GM19463 (cell line): ENCODE measurements around the gene ANKMY2.
"Not testable (repeated sequence)": the region's sequence is repeated elsewhere in the genome, so short reads cannot be mapped to it uniquely, and the experiment has no call there.

Experiments used
- ATAC-seq: cut with Tn5 transposase; IDR thresholded peaks from one replicate; pipeline ENCODE4 v1.9.1; 2021; ENCODE audit warnings: mild to moderate bottlenecking, moderate library complexity; ENCODE audit not compliant: unreplicated experiment

The ANKMY2 gene

DNA sequence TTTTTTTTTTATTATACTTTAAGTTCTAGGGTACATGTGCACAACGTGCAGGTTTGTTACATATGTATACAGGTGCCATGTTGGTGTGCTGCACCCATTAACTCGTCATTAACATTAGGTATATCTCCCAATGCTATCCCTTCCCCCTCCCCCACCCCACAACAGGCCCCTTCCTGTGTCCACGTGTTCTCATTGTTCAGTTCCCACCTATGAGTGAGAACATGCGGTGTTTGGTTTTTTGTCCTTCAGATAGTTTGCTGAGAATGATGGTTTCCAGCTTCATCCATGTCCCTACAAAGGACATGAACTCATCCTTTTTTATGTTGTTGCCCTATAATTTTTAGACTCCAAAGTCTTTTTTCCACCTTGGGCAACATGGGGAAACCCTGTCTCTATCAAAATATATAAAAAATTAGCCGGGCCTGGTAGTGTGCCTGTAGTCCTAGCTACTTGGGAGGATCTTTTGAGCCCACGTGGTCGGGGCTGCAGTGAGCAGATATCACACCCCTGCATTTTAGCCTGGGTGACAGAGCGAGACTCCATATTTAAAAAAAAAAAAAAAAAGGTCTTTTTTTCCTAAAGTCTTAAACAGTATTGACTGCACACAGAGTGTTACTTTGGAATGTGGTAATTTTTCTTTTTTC lies 14.4 kb upstream of the ANKMY2 start:
- not testable (repeated sequence) for ATAC-seq

DNA sequence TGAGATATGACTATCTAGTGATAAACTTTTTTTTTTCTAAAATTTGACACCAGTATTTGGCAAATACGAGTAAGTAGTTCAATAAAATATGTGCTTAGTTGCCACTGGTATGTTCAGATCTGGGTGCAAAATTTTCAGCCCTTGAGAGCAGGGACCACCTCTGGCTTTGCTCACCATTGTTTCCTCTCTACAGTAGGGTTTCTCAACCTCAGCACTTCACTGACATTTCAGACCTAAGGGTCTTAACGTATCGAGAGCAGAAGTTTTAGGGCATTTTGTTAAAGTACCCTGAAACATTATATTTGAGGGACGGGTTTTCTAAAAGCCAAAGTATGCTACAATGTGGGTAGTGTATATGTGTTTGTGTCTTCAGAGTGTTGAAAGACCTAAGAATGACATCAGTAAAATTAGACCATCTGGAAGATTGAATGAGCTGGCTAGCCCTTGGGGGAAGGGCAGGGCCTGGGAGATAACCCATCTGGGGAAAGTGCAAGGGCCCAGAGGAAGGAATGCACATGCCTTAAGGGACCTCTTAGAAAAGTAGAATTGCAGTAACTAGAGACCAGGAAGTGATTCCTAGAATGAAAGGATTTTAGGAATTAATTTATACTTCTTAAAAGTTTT lies 12.2 kb upstream of the ANKMY2 start:
- ATAC-seq, result no peak

GRCh38 chr7:16656141-16656540 lies 10.6 kb upstream of the ANKMY2 start:
- no peak for ATAC-seq

- ATAC-seq, result no peak
These were observed 9.8 kb upstream of the ANKMY2 start for GRCh38 chr7:16655394-16655793.

DNA sequence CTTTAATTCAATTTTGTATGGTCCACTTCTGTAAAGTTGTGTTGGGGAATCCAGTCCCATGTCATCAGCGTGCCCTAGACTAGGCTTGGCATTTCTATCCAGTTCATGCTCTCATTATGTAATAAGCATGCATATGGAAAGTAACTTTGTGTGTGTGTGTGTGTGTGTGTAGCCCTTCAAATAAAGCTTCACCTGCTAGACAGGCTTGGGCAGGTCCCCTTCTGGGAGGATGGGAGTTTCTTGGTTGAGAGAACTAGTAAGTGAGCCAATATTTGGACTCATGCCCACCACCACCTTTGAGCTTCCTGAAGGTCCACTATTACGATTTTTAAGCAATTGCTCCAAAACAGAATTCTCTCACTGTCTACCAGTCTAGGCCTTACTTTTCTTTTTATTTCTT lies 7.3 kb upstream of the ANKMY2 start:
- no peak for ATAC-seq

- ATAC-seq, result no peak
These were observed 6.7 kb upstream of the ANKMY2 start for GRCh38 chr7:16652240-16652583.

- ATAC-seq, result no peak
These were observed 6.1 kb upstream of the ANKMY2 start for GRCh38 chr7:16651396-16652239.

- ATAC-seq, result no peak
These were observed 4.7 kb upstream of the ANKMY2 start for GRCh38 chr7:16650266-16650665.

- no peak for ATAC-seq
These were observed 3.6 kb upstream of the ANKMY2 start for GRCh38 chr7:16649196-16649595.

DNA sequence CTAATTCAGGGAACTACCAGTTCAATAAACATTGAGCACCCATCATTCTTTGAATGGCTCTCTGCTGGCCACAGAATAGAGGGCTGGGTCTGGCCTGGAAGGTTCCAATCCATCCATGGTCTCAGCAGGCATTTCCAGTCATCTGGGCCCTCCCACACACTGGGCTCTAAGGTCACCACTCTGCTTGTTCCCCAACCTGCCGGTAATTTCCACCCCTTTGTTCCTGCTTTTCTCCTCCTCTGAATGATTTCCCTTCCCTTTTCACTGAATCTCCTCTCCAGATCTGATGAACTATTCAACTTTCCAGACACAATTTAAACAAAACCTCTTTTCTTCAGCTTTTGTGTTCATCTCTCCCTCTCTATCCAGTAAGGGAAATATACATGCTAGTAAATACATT lies 3.0 kb upstream of the ANKMY2 start:
- ATAC-seq, result no peak

DNA sequence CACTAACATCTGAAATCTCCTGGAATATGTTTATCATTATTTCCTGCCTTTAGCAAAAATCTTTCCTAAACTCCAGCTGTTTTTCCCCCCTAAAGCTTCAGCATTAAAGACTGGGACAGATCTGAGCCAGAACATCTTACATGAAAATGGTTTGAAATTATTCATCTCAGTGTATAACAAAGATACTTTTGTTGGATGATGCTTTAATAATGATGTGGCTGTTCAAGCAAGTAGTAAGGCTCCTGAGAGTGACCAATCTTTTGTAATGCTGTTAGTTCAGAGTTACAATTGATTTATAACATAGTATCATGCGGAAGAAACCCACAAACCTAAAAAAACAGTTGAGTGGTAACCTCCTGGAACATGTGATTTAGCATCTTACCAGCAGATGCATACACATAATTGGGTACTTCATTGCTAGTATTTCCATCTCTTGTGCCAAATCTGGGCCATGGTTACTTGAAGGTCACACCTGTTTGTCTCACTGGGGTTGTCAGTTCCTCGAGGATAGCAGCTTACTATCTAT lies 1.9 kb upstream of the ANKMY2 start:
- no peak for ATAC-seq

GRCh38 chr7:16646472-16647072 lies 1.0 kb upstream of the ANKMY2 start:
- no peak for ATAC-seq

- ATAC-seq, result no peak
These were observed 640 bp downstream of the ANKMY2 start for GRCh38 chr7:16644636-16645592.

DNA sequence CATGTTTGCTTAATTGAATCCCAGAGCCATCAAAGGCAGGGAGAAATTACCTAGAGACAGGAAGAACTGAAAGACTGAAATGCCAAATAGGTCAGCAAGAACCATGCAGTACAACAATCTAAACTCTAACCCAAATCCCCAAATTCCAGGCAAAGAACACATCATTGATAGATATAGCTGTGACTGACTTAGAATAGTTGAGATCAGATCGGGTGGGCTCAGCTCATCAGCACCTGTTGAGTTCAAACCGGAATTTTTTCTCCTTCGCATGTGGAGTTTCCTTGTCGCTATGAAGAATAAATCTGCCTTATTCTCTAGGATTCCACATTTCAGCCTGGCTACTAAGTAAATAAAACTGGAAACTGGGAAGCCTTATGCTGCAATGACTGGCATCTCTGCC lies 1.4 kb downstream of the ANKMY2 start:
- ATAC-seq, result no peak

DNA sequence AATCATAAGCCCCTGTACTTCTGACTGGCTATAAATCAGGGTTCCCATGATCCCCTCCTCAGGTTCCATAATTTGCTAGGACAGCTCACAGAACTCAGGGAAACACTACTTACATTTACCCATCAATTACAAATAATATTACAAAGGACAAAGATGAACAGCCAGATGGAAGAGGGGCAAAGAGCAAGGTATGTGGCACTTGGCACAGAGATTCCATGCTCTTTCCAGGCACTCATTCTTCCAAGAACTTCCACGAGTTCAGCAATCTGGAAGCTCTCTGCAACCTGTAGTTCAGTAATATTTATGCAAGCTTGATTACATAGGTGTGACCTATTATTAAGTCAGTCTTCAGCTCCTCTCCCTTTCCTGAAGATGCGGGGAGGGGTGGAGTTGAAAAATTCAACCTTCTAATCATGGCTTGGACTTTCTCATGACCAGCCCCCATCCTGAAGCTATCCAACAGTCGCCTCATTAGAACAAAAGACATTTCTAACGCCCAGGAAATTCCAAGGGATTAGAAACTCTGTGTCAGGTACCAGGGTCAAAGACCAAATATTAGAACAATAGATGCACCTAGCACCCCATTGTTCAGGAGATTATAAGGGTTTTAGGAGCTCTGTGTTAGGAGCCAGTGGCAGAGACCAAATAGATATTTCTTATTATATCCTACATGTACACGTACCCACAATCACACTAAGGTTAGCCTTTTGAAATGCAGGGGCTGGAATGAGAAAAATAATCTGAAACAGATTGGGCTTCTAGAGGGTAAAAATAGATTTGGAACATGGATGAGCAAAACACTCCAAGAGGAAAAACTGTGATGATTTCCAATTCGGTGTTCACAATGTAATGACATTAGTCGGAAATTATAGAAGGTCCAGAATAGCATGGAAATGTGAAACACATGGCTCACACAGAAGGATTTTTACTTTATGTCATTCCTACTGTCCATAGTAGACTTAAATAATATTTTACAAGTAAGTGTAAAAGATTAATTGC lies 7.0 kb downstream of the ANKMY2 start:
- ATAC-seq, result no peak

GRCh38 chr7:16637379-16637778 lies 8.2 kb downstream of the ANKMY2 start:
- ATAC-seq, result no peak

DNA sequence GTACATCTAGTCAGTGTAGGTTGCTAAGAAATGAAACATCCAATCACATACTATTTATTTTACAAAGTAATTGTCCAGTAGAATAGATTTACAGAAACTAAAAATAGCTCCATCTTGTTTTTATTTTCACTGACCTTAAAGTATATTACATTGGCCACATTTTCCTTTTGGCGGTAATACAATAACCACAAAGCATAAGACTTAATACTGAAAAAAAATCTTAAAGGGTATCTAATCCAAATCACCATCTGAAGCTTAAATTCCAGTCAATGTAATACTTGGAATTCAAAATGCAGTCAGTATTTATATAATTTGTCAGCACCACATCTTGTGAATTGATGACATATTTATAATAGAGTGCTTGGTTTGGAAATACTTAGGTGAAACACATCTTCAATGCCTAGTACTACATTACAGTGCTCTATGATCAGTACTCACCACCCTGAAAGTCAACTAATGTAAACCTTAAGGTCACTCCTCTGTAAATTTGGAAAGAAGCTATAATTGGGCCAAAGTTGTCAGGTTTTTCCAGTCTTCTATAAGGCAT lies 8.9 kb downstream of the ANKMY2 start:
- ATAC-seq, result no peak

DNA sequence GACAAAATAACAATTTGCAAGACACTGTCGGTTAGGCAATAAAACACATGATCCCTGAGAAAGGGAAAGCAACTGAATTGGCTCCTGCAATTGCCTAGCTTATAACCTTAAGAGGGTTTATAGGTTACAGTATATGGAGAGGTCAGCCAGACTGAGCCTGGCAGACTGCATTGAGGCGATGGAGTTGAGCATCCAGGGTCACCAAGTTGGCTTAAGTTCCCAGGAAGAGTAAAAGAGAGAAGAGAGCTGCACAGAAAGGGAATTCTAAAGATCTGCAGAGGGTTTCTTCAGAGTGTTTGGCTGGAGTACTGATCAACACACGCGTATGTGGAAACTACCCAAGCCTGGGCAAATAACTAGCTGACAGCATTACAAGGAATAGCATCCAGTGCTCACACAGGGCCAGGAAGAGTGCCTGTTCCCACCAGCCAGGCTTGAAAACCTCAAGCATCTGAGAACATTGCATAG lies 11.2 kb downstream of the ANKMY2 start:
- ATAC-seq, result no peak

DNA sequence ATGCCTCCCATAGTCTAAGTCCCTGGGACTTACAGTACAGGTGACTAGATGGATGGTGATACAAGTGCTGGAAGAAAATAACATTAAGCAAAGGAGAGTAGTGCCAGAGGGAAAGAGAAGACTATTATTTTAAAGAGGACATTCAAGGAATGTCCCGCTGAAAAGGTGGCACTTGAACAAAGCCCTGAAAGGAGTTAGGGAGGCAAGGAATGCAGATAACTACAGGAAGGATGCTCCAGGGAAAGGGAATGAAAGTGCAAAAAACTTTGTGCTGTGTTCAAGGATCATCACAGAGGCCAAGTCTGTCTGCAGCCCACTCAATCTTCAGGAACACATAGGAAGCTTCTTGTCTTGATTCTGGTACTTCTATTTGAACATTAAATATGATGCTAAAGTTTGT lies 14.9 kb downstream of the ANKMY2 start:
- no peak for ATAC-seq
